Caco-2 (cell line): ENCODE results near the gene CDKN1C. TPM values are rescaled to one million over a fixed set of nuclear protein-coding genes. Genes with fewer than 3 reads are reported as not detected.

Experiments
- BruUV-seq: library from RNA; stranded (reverse); fragments of 400-500 nt; replicated peaks from 2 replicates; lab custom pipeline; 2021; lab: Mats Ljungman, UMichigan
- CTCF ChIA-PET: fragments of 300-600 bp; sonication (Branson Sonifier 250); formaldehyde crosslinking; loops from one replicate; lab custom pipeline; 2022; ENCODE audit warnings: antibody characterized with exemption; lab: Charles Lee
- POLR2A ChIA-PET: fragments of 300-600 bp; sonication (Branson Sonifier 250); formaldehyde crosslinking; loops from one replicate; lab custom pipeline; 2022; ENCODE audit warnings: antibody characterized with exemption; lab: Charles Lee
- DNase-seq, 2 experiments: peaks; one replicate each; pipeline versions ENCODE4 v3.0.0 to v3.0.0-alpha.2; 2020 to 2022
- H3K27me3 ChIP-seq: replicated peaks from 2 replicates; pipeline ENCODE4 v1.6.0; 2011; ENCODE audit warnings: low read length; ENCODE audit not compliant: control insufficient read depth, insufficient read depth
- H3K36me3 ChIP-seq: 2 replicates; pipeline ENCODE4 v1.5.1; 2011; ENCODE audit warnings: low read length; ENCODE audit not compliant: control insufficient read depth, insufficient read depth
- H3K4me1 ChIP-seq: fragments of 250-450 bp; sonication (Bioruptor Pico); 2 replicates; pipeline ENCODE4 v1.5.1; 2020; ENCODE audit warnings: mild to moderate bottlenecking
- H3K4me3 ChIP-seq: 2 replicates; pipeline ENCODE4 v1.5.1; 2011; ENCODE audit warnings: low read depth, mild to moderate bottlenecking, control low read depth, low read length
- H3K9me3 ChIP-seq: fragments of 250-450 bp; sonication (Bioruptor Pico); 2 replicates; pipeline ENCODE4 v1.5.1; 2020; ENCODE audit warnings: mild to moderate bottlenecking, moderate library complexity
- H3K27ac Mint-ChIP-seq: one replicate; pipeline ENCODE4 v1.8.0; 2022; ENCODE audit warnings: mixed read lengths; ENCODE audit not compliant: unreplicated experiment
- H3K27me3 Mint-ChIP-seq: one replicate; pipeline ENCODE4 v1.8.0; 2022; ENCODE audit warnings: mixed read lengths; ENCODE audit not compliant: insufficient read depth, unreplicated experiment
- H3K36me3 Mint-ChIP-seq: one replicate; pipeline ENCODE4 v1.8.0; 2022; ENCODE audit warnings: mild to moderate bottlenecking, mixed read lengths; ENCODE audit not compliant: insufficient read depth, unreplicated experiment
- H3K4me1 Mint-ChIP-seq: one replicate; pipeline ENCODE4 v1.8.0; 2022; ENCODE audit warnings: low read depth, mixed read lengths; ENCODE audit not compliant: unreplicated experiment
- H3K4me3 Mint-ChIP-seq: one replicate; pipeline ENCODE4 v1.8.0; 2022; ENCODE audit warnings: mild to moderate bottlenecking, moderate library complexity, mixed read lengths; ENCODE audit not compliant: unreplicated experiment
- H3K9me3 Mint-ChIP-seq: one replicate; pipeline ENCODE4 v1.8.0; 2022; ENCODE audit warnings: mixed read lengths; ENCODE audit not compliant: unreplicated experiment
- CTCF ChIP-seq, 2 experiments: fragments of 200-600 bp in 1 of 2; IDR thresholded peaks; 1 replicate in 1 of 2; 2 replicates in 1 of 2; pipeline versions ENCODE4 v1.5.1 to v1.8.0; 2011 to 2022; ENCODE audit warnings: antibody characterized with exemption in 1 of 2, control low read depth in 1 of 2, inconsistent platforms in 1 of 2, low read depth in 1 of 2, low read length in 1 of 2, mild to moderate bottlenecking in 1 of 2, moderate library complexity in 1 of 2; ENCODE audit not compliant: insufficient read depth in 1 of 2, severe bottlenecking in 1 of 2, unreplicated experiment in 1 of 2
- intact Hi-C: fragments of 100-400 bp; cut with micrococcal nuclease; formaldehyde crosslinking; loops from one replicate; pipeline ENCODE4 v1.10.0; 2022; ENCODE audit not compliant: unreplicated experiment
- total RNA-seq: library from RNA; stranded (reverse); gene quantifications from 2 replicates; pipeline ENCODE4 v1.2.3, GENCODE V29; 2022

The CDKN1C gene
- total RNA-seq, 1 experiment from 2014 or later: 25.5 TPM

- Histone ChIP-seq H3K4me1 (no peaks in the 10 kb centered on the region), H3K9me3 (no peaks in the 10 kb centered on the region), H3K4me3 (no peak overlapping the region), H3K36me3 (no peaks in the 10 kb centered on the region), H3K27me3 (no peaks in the 10 kb centered on the region)
- CTCF ChIA-PET: no interaction called here
- no peaks in the 10 kb centered on the region for H3K4me1 Mint-ChIP-seq
- H3K36me3 Mint-ChIP-seq: no peaks in the 10 kb centered on the region
- POLR2A ChIA-PET: no interaction called here
- DNase-seq: no peak
- H3K4me3 Mint-ChIP-seq: no peak overlapping the region
- intact Hi-C loops: no loop called here
- no peak overlapping the region for H3K27ac Mint-ChIP-seq
- BruUV-seq: no TSS peak
- H3K27me3 Mint-ChIP-seq: peaks cover 8% of the 10 kb centered on the region
- no peak for TF ChIP-seq CTCF (IDR thresholded peaks at IDR 0.05; ENCODE audit: insufficient read depth in 1 of 2, low read depth in 1 of 2, low read length in 1 of 2, severe bottlenecking in 1 of 2, unreplicated experiment in 1 of 2)
- H3K9me3 Mint-ChIP-seq: no peaks in the 10 kb centered on the region
These were observed 6.8 kb downstream of the CDKN1C start for GRCh38 chr11:2878782-2879181.

GRCh38 chr11:2877474-2877873 is 8.1 kb downstream of the CDKN1C start:
- H3K4me3 Mint-ChIP-seq: no peak overlapping the region
- Histone ChIP-seq H3K9me3 (no peaks in the 10 kb centered on the region), H3K4me3 (no peak overlapping the region), H3K4me1 (no peaks in the 10 kb centered on the region), H3K36me3 (no peaks in the 10 kb centered on the region), H3K27me3 (no peaks in the 10 kb centered on the region)
- peaks cover under 1% of the 10 kb centered on the region for H3K27me3 Mint-ChIP-seq
- H3K4me1 Mint-ChIP-seq: no peaks in the 10 kb centered on the region
- no peaks in the 10 kb centered on the region for H3K36me3 Mint-ChIP-seq
- no peak for TF ChIP-seq CTCF (IDR thresholded peaks at IDR 0.05; ENCODE audit: insufficient read depth in 1 of 2, low read depth in 1 of 2, low read length in 1 of 2, severe bottlenecking in 1 of 2, unreplicated experiment in 1 of 2)
- intact Hi-C loops: no loop called here
- no peak for DNase-seq
- no peak overlapping the region for H3K27ac Mint-ChIP-seq
- BruUV-seq: no TSS peak
- H3K9me3 Mint-ChIP-seq: no peaks in the 10 kb centered on the region
- CTCF ChIA-PET: interaction anchor here (0.6 kb wide), 1 partner anchor 65 kb away, joined by 3 read pairs; no protein-coding TSS in a partner anchor
- POLR2A ChIA-PET: no interaction called here

GRCh38 chr11:2874963-2875362 is 10.6 kb downstream of the CDKN1C start:
- Histone ChIP-seq H3K36me3 (no peaks in the 10 kb centered on the region), H3K4me1 (no peaks in the 10 kb centered on the region), H3K4me3 (no peak overlapping the region), H3K9me3 (no peaks in the 10 kb centered on the region), H3K27me3 (no peaks in the 10 kb centered on the region)
- H3K4me3 Mint-ChIP-seq: no peak overlapping the region
- no TSS peak for BruUV-seq
- intact Hi-C loops: no loop called here
- H3K9me3 Mint-ChIP-seq: no peaks in the 10 kb centered on the region
- no peak for DNase-seq
- H3K36me3 Mint-ChIP-seq: peaks cover 10% of the 10 kb centered on the region
- POLR2A ChIA-PET: no interaction called here
- no peak for TF ChIP-seq CTCF (IDR thresholded peaks at IDR 0.05; ENCODE audit: insufficient read depth in 1 of 2, low read depth in 1 of 2, low read length in 1 of 2, severe bottlenecking in 1 of 2, unreplicated experiment in 1 of 2)
- no peaks in the 10 kb centered on the region for H3K27me3 Mint-ChIP-seq
- no peak overlapping the region for H3K27ac Mint-ChIP-seq
- CTCF ChIA-PET: no interaction called here
- H3K4me1 Mint-ChIP-seq: no peaks in the 10 kb centered on the region
